HT-29 (cell line): ENCODE results near the gene TBCD. TPM values are rescaled to one million over a fixed set of nuclear protein-coding genes. Genes with fewer than 3 reads are reported as not detected.
"Not testable (repeated sequence)": the region's sequence is repeated elsewhere in the genome, so short reads cannot be mapped to it uniquely, and the experiment has no call there.

Experiments used
- DNase-seq: peaks from one replicate; pipeline ENCODE4 v3.0.0-alpha.2; 2015; ENCODE audit warnings: low spot score
- total RNA-seq: library from RNA; depleted of rRNA; stranded (reverse); fragments of >200 nt; shearing (Covaris generic); gene quantifications from 2 replicates; pipeline ENCODE4 v1.2.3, GENCODE V29; 2014

The TBCD gene
- total RNA-seq, 1 experiment from 2014 or later, result 72.0 TPM

- DNase-seq, result no peak
These were observed 13.5 kb downstream of the TBCD start for GRCh38 chr17:82765371-82765770.

- DNase-seq, result peak; percentile 65
These were observed 15.3 kb downstream of the TBCD start for GRCh38 chr17:82767041-82767754.

- no peak for DNase-seq
These were observed 17.2 kb downstream of the TBCD start for GRCh38 chr17:82769041-82769440.

- DNase-seq, result no peak
These were observed 20.2 kb downstream of the TBCD start for GRCh38 chr17:82772026-82772425.

- not testable (repeated sequence) for DNase-seq
These were observed 22.6 kb downstream of the TBCD start for GRCh38 chr17:82774456-82774855.

- DNase-seq, result peak; percentile 55
These were observed 23.3 kb downstream of the TBCD start for GRCh38 chr17:82775001-82775823.

GRCh38 chr17:82776454-82776853 lies 24.6 kb downstream of the TBCD start:
- no peak for DNase-seq

GRCh38 chr17:82777778-82778375 lies 26.0 kb downstream of the TBCD start:
- not testable (repeated sequence) for DNase-seq

GRCh38 chr17:82779541-82779940 lies 27.7 kb downstream of the TBCD start:
- no peak for DNase-seq

GRCh38 chr17:82780195-82780594 lies 28.3 kb downstream of the TBCD start:
- no peak for DNase-seq

GRCh38 chr17:82780971-82781893 lies 29.4 kb downstream of the TBCD start:
- no peak for DNase-seq

GRCh38 chr17:82781894-82782274 lies 30.0 kb downstream of the TBCD start:
- DNase-seq, result peak; percentile 84

- DNase-seq, result no peak
These were observed 30.9 kb downstream of the TBCD start for GRCh38 chr17:82782657-82783207.

- no peak for DNase-seq
These were observed 31.6 kb downstream of the TBCD start for GRCh38 chr17:82783498-82783897.

GRCh38 chr17:82785581-82785980 lies 33.7 kb downstream of the TBCD start:
- DNase-seq, result not testable (repeated sequence)

- no peak for DNase-seq
These were observed 34.6 kb downstream of the TBCD start for GRCh38 chr17:82786427-82786826.

GRCh38 chr17:82787081-82787848 lies 35.4 kb downstream of the TBCD start:
- DNase-seq, result no peak

GRCh38 chr17:82788206-82789001 lies 36.5 kb downstream of the TBCD start:
- DNase-seq, result no peak

GRCh38 chr17:82789051-82789592 lies 37.3 kb downstream of the TBCD start:
- DNase-seq, result no peak
